Activated naive CD8-positive, alpha-beta T cell treated with anti-CD3 and anti-CD28 coated beads, Interleukin-2, amount 10 ng/mL, durations not matched to agents 7 days and 5 days (primary cell): ENCODE measurements around the gene DDHD1. TPM values are rescaled to one million over a fixed set of nuclear protein-coding genes. Genes with fewer than 3 reads are reported as not detected.
"Not testable (repeated sequence)": the region's sequence is repeated elsewhere in the genome, so short reads cannot be mapped to it uniquely, and the experiment has no call there.

Experiments used
- ATAC-seq: fragments of 150-1000 bp; cut with Tn5 transposase; one replicate; pipeline ENCODE4 v1.10.0; 2021; ENCODE audit warnings: low read depth, moderate library complexity
- POLR2A ChIA-PET: fragments of 350-600 bp; sonication (Branson Sonifier 250); formaldehyde crosslinking; loops from one replicate; lab custom pipeline; 2021; ENCODE audit warnings: antibody characterized with exemption; lab: Charles Lee
- DNase-seq: peaks from one replicate; pipeline ENCODE4 v3.0.0; 2021
- H3K27ac Mint-ChIP-seq: one replicate; pipeline ENCODE4 v1.8.0; 2022; ENCODE audit warnings: mild to moderate bottlenecking, mixed read lengths
- H3K27me3 Mint-ChIP-seq: one replicate; pipeline ENCODE4 v1.8.0; 2022; ENCODE audit warnings: mild to moderate bottlenecking, moderate library complexity, mixed read lengths
- H3K36me3 Mint-ChIP-seq: one replicate; pipeline ENCODE4 v1.8.0; 2021; ENCODE audit warnings: mild to moderate bottlenecking, mixed read lengths
- H3K4me1 Mint-ChIP-seq: one replicate; pipeline ENCODE4 v1.8.0; 2021; ENCODE audit warnings: mixed read lengths
- H3K4me3 Mint-ChIP-seq: one replicate; pipeline ENCODE4 v1.8.0; 2022; ENCODE audit warnings: mild to moderate bottlenecking, moderate library complexity, mixed read lengths
- H3K9me3 Mint-ChIP-seq: one replicate; pipeline ENCODE4 v1.8.0; 2021; ENCODE audit warnings: mixed read lengths
- total RNA-seq, 2 experiments: library from RNA; stranded (reverse); gene quantifications; one replicate each; pipeline ENCODE4 v1.2.3, GENCODE V29; 2021

The DDHD1 gene
- total RNA-seq, 2 experiments from 2014 or later: 63.1 to 65.1 TPM

DNA sequence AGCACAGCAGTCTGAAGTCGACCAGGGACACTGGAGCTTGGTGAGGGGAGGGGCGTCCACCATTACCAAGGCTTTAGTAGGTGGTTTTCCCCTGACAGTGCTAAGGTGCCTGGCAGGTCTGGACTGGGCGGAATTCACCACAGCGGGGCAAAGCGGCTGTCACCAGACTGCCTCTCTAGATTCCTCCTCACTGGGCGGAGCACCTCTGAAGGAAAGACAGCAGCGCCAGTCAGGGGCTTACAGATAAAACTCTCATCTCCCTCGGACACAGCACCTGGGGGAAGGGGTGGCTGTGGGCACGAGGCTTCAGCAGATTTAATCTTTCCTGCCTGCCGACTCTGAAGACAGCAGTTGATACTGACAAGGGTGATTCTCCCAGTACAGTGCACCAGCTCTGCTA is 39.1 kb downstream of the DDHD1 start:
- peaks cover 47% of the 10 kb centered on the region for H3K36me3 Mint-ChIP-seq
- H3K27me3 Mint-ChIP-seq: no peaks in the 10 kb centered on the region
- peak overlapping the region; percentile 27 for H3K27ac Mint-ChIP-seq
- no peak overlapping the region for H3K4me3 Mint-ChIP-seq
- ATAC-seq (no peak), DNase-seq (no peak)
- peaks cover 43% of the 10 kb centered on the region for H3K4me1 Mint-ChIP-seq
- H3K9me3 Mint-ChIP-seq: peaks cover 17% of the 10 kb centered on the region
- POLR2A ChIA-PET: no interaction called here

DNA sequence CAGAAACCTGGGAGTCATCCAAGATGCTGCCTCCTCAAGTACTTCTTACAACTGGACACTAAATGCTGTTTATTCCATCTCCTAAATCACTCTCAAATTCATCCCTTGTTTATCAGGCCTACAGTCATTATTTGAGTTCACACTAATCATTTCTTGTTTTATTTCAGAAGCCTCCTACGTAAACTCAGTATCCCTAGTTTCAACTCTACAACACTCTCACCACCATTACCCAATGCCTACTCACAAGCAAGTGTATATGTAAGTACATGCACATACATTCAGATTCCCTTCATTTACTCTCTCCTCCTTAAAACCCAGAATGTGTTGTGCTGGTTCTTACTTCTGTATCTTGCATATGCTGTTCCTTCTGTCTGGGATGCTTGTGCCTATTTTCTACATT is 43.0 kb downstream of the DDHD1 start:
- POLR2A ChIA-PET: interaction anchor here (0.7 to 4.8 kb wide), 8 partner anchors 7 to 41 kb away, joined by 3 to 125 read pairs (median 4); partner anchors contain the start of gene DDHD1
- Mint-ChIP-seq H3K4me3 (no peak overlapping the region), H3K27ac (no peak overlapping the region), H3K27me3 (no peaks in the 10 kb centered on the region), H3K36me3 (peaks cover 23% of the 10 kb centered on the region), H3K4me1 (peaks cover 31% of the 10 kb centered on the region), H3K9me3 (peaks cover 6% of the 10 kb centered on the region)
- ATAC-seq (no peak), DNase-seq (no peak)

DNA sequence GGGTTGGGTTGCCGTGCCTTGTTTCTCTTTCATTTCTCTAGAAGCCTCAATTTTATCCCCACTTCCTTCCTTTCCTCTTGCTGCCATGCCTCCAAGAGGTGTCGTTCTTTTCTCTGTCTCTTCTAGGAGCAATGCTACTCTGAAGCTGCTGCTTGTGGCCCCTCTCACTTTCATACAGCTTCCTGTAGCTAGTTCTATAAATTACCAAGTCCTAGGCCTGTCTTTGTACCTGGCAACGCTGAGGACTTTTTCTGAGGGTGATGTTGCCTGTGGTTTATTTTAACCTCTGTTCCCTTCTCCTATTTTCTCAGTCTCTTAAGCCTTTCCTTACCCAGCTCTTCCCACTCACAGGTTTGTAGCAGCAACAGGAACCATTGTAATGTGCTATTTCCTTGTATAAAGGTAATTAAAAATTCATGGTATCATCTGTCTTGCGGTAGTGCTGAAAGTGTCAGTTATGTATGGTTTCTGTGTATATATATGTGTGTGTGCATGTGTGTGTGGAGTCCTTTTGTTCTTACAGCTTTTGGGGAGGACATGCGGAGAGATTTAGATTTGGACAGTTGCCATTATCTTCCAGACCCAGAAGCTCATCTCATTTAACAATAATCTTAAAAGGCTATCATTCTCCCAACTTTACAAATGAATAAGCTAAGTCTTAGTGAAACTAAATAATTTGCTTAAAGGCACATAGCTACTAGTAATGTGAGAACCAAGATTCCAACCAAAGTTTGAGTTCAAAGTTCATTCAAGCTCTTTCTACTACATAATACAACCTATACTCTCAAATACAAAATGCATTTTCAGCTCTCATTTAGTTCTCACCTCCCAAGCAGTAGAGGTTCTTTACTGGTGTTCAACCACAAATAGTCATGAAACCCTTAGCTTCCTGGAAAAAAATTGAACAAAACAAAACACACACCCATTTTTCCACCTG is 43.8 kb downstream of the DDHD1 start:
- POLR2A ChIA-PET: interaction anchor here (0.7 to 4.8 kb wide), 11 partner anchors 8 to 367 kb away, joined by 3 to 125 read pairs (median 4); partner anchors contain the start of gene DDHD1
- ATAC-seq (peak; percentile 91), DNase-seq (peak; percentile 56)
- H3K36me3 Mint-ChIP-seq: peaks cover 18% of the 10 kb centered on the region
- no peaks in the 10 kb centered on the region for H3K27me3 Mint-ChIP-seq
- H3K4me3 Mint-ChIP-seq: no peak overlapping the region
- peaks cover 25% of the 10 kb centered on the region for H3K4me1 Mint-ChIP-seq
- no peak overlapping the region for H3K27ac Mint-ChIP-seq
- H3K9me3 Mint-ChIP-seq: peaks cover 3% of the 10 kb centered on the region

DNA sequence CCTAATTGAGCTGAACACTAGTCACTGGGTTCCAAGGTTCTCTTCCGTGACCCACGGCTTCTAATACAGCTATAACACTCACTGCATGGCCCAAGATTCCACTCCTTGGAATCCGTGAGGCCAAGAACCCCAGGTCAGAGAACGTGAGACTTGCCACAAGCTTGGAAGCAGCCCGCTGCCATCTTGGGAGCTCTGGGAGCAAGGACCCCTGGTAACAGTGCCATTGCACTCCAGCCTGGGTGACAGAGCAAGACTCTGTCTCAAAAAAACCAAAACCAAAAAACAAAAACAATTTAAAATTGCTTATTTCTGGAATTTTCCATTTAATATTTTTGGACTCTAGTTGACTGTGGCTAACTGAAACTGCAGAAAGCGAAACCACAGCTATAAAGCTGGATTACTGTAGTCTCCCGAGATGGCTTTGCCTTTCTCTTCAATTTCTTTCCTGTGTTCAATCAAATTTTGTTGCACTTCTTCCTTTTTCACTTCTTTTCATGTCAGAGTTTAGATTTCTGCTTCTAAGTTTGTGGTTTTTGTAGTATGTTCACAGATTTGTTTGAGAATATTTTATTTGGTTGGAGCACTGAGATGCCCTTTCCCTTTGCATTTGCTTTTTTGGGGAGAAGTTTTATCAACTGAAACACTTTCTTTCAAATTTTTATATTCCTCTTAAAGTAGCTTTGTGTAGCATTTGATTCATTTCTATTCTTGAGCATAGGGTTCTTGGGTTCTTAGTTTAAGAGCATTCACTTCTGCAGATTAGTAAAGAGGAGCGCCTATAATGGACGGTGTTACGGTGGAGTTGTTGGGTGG is 44.6 kb downstream of the DDHD1 start:
- POLR2A ChIA-PET: interaction anchor here (0.9 to 4.8 kb wide), 9 partner anchors 9 to 366 kb away, joined by 3 to 125 read pairs (median 4); partner anchors contain the start of gene DDHD1
- no peak overlapping the region for H3K4me3 Mint-ChIP-seq
- H3K27me3 Mint-ChIP-seq: no peaks in the 10 kb centered on the region
- H3K27ac Mint-ChIP-seq: no peak overlapping the region
- ATAC-seq: peak; percentile 14
- H3K4me1 Mint-ChIP-seq: peaks cover 25% of the 10 kb centered on the region
- peaks cover 17% of the 10 kb centered on the region for H3K36me3 Mint-ChIP-seq
- DNase-seq: no peak
- peaks cover 3% of the 10 kb centered on the region for H3K9me3 Mint-ChIP-seq

DNA sequence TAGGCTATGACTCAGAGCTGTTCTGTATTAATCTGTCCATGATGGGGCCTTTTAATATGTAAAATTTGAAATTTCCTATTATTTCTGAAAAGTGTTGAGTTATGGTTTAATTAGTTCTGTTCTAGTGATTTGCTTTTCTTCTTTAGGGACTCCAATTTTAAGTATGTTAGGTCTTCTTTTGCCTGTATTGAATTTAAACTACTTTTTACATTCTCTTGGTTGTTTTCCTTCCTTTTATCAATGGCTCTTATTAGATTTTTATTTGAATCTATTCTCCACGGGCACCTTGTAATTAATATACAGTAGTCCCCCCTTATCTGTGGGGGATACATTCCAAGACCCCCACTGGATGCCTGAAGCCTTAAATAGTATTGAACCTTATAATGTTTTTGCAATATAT is 46.4 kb downstream of the DDHD1 start:
- ATAC-seq (no peak), DNase-seq (no peak)
- Mint-ChIP-seq H3K36me3 (peaks cover 23% of the 10 kb centered on the region), H3K4me1 (peaks cover 26% of the 10 kb centered on the region), H3K9me3 (peaks cover 3% of the 10 kb centered on the region), H3K27me3 (no peaks in the 10 kb centered on the region), H3K4me3 (no peak overlapping the region), H3K27ac (peak overlapping the region; percentile 19)
- POLR2A ChIA-PET: interaction anchor here (4.8 kb wide), 1 partner anchor 44 kb away, joined by 125 read pairs; the partner anchor contains the start of gene DDHD1

DNA sequence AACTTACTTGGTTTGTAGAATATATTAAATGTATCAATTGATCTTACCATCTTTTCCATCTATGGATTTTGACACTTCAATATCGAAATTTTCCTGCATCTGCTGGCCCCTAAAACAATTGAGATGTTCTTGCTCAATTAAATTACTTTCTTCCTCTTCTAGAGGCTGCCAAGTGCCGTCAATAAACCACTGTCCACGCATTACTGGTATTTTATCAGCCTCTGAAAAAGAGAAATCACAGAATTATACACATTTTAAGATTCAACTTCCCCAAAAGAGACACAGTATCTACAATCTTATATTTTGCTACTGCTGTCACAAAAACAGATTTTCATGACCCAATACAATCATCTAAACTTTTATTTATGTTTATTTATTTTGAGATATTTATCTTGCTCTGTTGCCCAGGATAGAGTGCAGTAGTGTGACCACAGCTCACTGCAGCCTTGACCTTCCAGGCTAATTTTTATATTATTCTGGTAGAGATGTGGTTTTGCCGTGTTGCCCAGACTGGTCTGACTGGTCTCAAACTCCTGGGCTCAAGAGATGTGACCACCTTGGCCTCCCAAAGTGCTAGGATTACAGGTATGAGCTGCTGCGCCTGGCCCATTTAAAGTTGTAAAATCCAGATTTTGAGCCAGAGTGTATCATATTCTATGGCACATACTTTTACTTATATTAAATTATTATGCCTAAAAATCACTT is 49.3 kb downstream of the DDHD1 start:
- peaks cover 3% of the 10 kb centered on the region for H3K9me3 Mint-ChIP-seq
- DNase-seq (no peak), ATAC-seq (no peak)
- no peaks in the 10 kb centered on the region for H3K27me3 Mint-ChIP-seq
- no peak overlapping the region for H3K27ac Mint-ChIP-seq
- no peak overlapping the region for H3K4me3 Mint-ChIP-seq
- POLR2A ChIA-PET: no interaction called here
- H3K4me1 Mint-ChIP-seq: peaks cover 22% of the 10 kb centered on the region
- H3K36me3 Mint-ChIP-seq: peaks cover 34% of the 10 kb centered on the region

DNA sequence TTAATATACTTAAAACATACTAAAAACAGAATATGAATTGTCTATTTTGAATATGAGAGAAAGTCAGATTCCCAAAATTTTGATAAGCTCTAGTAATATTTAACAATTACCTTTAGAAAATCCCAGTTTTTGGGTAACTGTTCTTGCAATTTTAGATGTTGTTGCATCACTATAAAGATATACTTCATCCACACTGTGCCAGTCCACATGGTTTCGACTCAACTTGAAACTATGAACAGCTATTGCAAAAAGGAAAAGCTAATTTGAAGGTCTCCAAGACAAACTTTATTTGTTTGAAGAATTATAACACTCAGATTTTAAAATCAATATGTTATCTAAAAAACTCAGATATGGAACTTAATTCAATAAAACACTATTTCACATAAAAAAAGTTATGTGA is 59.9 kb downstream of the DDHD1 start:
- no peak for ATAC-seq
- POLR2A ChIA-PET: interaction anchor here (1.1 kb wide), 1 partner anchor 59 kb away, joined by 5 read pairs; the partner anchor contains the start of gene DDHD1
- Mint-ChIP-seq H3K27ac (no peak overlapping the region), H3K36me3 (peaks cover 53% of the 10 kb centered on the region), H3K4me1 (peaks cover 15% of the 10 kb centered on the region), H3K9me3 (peaks cover 12% of the 10 kb centered on the region), H3K27me3 (no peaks in the 10 kb centered on the region), H3K4me3 (no peak overlapping the region)
- no peak for DNase-seq

DNA sequence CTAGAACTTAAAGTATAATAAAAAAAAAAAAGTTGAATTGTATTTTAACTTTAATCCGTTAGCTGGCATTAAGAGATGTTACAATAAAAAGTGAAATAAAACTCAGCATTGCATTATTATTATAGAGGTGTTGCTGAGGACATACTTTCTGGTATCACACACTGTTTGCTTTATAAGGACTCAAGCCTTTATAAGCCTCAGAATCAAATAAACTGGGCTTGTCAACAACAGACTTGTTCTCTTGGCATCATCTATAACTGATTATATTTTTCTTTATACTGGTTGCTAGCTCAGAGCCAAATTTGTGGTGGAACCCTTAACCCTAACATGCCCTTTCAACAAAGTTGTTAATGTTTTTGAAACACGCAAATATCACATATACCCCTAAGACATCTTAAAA is 62.3 kb downstream of the DDHD1 start:
- Mint-ChIP-seq H3K36me3 (peaks cover 73% of the 10 kb centered on the region), H3K27ac (no peak overlapping the region), H3K27me3 (no peaks in the 10 kb centered on the region), H3K4me3 (no peak overlapping the region), H3K4me1 (peaks cover 28% of the 10 kb centered on the region), H3K9me3 (peaks cover 12% of the 10 kb centered on the region)
- POLR2A ChIA-PET: no interaction called here
- no peak for DNase-seq
- ATAC-seq: no peak

DNA sequence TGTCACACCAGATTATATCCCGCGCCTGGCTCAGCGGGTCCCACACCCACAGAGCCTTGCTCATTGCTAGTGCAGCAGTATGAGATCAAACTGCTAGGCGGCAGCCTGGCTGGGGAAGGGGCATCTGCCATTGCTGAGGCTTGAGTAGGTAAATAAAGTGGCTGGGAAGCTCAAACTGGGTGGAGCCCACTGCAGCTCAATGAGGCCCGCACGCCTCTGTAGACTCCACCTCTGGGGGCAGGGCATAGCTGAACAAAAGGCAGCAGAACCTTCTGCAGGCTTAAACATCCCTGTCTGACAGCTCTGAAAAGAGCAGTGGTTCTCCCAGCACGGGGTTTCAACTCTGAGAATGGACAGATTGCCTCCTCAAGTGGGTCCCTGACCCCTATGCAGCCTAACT is 68.2 kb downstream of the DDHD1 start:
- Mint-ChIP-seq H3K9me3 (peaks cover 13% of the 10 kb centered on the region), H3K36me3 (peaks cover 83% of the 10 kb centered on the region), H3K4me1 (peaks cover 27% of the 10 kb centered on the region)
- POLR2A ChIA-PET, H3K27ac Mint-ChIP-seq, DNase-seq, H3K27me3 Mint-ChIP-seq, H3K4me3 Mint-ChIP-seq, ATAC-seq: not testable (repeated sequence)

DNA sequence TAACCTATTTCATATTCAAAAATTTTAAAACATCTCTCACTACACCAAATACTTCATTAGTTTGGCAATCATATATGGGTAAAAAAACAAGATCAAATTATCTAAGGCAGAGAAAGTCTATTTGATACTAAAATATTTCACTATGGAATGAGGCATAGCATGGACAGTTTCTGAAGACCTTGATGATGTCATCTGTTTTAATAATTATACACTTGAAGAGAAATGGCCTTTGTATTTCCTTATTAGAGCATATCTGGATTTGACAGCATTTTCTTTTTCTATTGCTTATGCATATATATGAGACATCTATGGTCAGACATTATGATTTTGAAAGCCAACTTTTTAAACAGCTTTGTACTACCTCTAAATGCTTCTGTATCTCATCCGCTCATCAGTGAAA is 88.6 kb downstream of the DDHD1 start:
- no peaks in the 10 kb centered on the region for H3K27me3 Mint-ChIP-seq
- POLR2A ChIA-PET: no interaction called here
- H3K27ac Mint-ChIP-seq: no peak overlapping the region

DNA sequence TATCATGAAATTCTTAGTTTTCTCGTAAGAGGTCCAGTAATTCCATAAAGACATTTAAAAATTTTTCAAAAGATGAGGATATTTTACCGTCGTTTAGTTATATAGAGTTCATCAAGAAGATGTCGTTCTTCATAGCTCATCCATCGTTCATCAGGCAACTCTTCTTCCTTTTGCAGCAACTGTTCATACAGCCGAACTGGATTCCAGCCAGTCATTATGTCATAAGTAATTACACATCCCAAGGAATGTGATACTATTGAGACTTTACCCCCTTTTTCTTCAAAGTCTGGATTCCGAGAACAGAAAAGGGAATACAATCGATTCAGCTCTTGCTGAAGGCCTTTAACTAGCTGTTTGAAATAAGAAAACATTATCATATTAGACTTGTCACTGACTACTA is 90.3 kb downstream of the DDHD1 start:
- POLR2A ChIA-PET: no interaction called here
- no peaks in the 10 kb centered on the region for H3K27me3 Mint-ChIP-seq

More for the DNA sequence above, 88.6 kb downstream of the DDHD1 start:
- Mint-ChIP-seq H3K36me3 (peaks cover 30% of the 10 kb centered on the region), H3K4me3 (no peak overlapping the region), H3K4me1 (peaks cover 3% of the 10 kb centered on the region), H3K9me3 (no peaks in the 10 kb centered on the region)
- ATAC-seq (no peak), DNase-seq (no peak)

DNA sequence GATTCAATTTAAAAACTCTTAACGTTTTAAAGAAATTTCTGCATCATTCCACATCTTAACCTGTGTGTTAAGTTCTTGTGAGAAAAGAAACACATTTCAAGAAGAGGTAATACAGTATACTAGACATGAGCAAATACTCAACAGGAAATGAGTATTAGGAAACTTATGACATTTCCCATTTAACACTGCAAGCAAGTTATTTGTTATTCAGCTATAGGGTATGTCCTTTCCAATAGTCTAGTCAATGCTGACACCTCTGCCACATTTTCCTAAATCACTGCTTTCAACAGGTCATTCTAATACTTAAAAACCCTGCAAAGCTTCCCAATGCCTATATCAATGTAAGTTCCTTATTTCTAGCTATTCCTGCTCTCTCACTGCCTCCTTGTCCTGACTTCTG is 93.1 kb downstream of the DDHD1 start:
- H3K27ac Mint-ChIP-seq: no peak overlapping the region
- no peak for ATAC-seq

More for the DNA sequence above, 90.3 kb downstream of the DDHD1 start:
- no peak for ATAC-seq
- no peak overlapping the region for H3K27ac Mint-ChIP-seq
- H3K9me3 Mint-ChIP-seq: no peaks in the 10 kb centered on the region
- no peak for DNase-seq
- H3K4me1 Mint-ChIP-seq: peaks cover 3% of the 10 kb centered on the region
- H3K4me3 Mint-ChIP-seq: no peak overlapping the region
- peaks cover 21% of the 10 kb centered on the region for H3K36me3 Mint-ChIP-seq

More for the DNA sequence above, 93.1 kb downstream of the DDHD1 start:
- no peak for DNase-seq
- Mint-ChIP-seq H3K4me3 (no peak overlapping the region), H3K36me3 (peaks cover 15% of the 10 kb centered on the region), H3K9me3 (no peaks in the 10 kb centered on the region), H3K4me1 (peaks cover 3% of the 10 kb centered on the region), H3K27me3 (no peaks in the 10 kb centered on the region)
- POLR2A ChIA-PET: no interaction called here
